BE2C (cell line): ENCODE measurements around the gene GJE1.

Experiments
- DNase-seq: peaks from one replicate; pipeline ENCODE4 v3.0.0-alpha.2; 2020
- H3K27me3 ChIP-seq: fragments of 250-450 bp; sonication (Bioruptor Pico); 2 replicates; pipeline ENCODE4 v1.5.1; 2020; ENCODE audit warnings: mild to moderate bottlenecking
- H3K36me3 ChIP-seq: fragments of 250-450 bp; sonication (Bioruptor Pico); 2 replicates; pipeline ENCODE4 v1.5.1; 2020; ENCODE audit warnings: mild to moderate bottlenecking
- H3K4me1 ChIP-seq: fragments of 250-450 bp; sonication (Bioruptor Pico); 2 replicates; pipeline ENCODE4 v1.5.1; 2020
- H3K4me3 ChIP-seq: 2 replicates; pipeline ENCODE4 v1.5.1; 2011; ENCODE audit warnings: low read depth, low read length
- H3K9me3 ChIP-seq: fragments of 250-450 bp; sonication (Bioruptor Pico); 2 replicates; pipeline ENCODE4 v1.5.1; 2020
- TF ChIP-seq, protein P1 (sequence below): IDR thresholded peaks from 2 replicates; pipeline ENCODE4 v1.5.1; 2012; ENCODE audit warnings: mild to moderate bottlenecking, low read depth, low read length

The GJE1 gene

DNA sequence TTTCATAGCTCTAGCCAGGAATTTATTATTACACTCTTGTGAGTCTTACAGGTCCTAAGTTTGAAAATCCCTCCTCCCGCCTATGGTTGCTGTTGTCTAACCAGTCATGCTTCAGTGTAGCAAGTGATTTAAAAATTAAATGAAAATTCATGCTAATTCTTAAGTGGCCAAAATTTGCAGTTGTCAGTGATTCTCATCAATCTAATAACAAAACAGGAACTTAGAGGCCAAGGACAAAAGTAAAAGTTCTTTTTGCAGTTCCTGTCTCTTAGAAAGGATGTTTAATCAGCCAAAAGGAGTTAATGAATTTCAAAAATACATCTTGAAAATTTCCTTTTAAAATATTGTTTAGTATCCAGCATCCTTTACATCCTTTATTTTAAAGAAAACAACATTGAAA is 50.6 kb downstream of the GJE1 start:
- TF ChIP-seq, protein P1, sequence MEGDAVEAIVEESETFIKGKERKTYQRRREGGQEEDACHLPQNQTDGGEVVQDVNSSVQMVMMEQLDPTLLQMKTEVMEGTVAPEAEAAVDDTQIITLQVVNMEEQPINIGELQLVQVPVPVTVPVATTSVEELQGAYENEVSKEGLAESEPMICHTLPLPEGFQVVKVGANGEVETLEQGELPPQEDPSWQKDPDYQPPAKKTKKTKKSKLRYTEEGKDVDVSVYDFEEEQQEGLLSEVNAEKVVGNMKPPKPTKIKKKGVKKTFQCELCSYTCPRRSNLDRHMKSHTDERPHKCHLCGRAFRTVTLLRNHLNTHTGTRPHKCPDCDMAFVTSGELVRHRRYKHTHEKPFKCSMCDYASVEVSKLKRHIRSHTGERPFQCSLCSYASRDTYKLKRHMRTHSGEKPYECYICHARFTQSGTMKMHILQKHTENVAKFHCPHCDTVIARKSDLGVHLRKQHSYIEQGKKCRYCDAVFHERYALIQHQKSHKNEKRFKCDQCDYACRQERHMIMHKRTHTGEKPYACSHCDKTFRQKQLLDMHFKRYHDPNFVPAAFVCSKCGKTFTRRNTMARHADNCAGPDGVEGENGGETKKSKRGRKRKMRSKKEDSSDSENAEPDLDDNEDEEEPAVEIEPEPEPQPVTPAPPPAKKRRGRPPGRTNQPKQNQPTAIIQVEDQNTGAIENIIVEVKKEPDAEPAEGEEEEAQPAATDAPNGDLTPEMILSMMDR = no peak
- no peak for DNase-seq
- Histone ChIP-seq H3K4me1 (no peaks in the 10 kb centered on the region), H3K27me3 (no peaks in the 10 kb centered on the region), H3K36me3 (no peaks in the 10 kb centered on the region), H3K9me3 (no peaks in the 10 kb centered on the region), H3K4me3 (no peak overlapping the region)

DNA sequence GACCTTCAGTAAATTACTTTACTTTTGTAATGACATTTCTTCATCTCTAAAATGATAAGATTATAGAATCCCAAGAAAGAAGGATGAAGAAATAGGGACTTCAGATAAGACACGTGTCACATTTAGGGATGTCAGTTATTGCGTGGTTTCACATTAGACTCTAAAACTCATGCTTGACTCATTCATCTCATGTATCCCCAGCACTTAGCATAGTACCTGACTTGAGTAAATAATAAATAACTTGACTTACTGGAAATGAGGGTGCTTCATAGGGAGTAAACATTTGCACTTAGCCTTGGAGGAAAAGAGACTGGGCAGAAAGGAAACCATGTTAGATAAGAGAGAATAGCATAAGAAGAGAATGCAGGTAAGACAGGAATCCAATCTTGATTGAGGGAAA is 51.6 kb downstream of the GJE1 start:
- TF ChIP-seq, protein P1 = no peak
- Histone ChIP-seq H3K36me3 (no peaks in the 10 kb centered on the region; the same call in 1 of the 2 replicates), H3K27me3 (no peaks in the 10 kb centered on the region), H3K9me3 (no peaks in the 10 kb centered on the region), H3K4me3 (no peak overlapping the region), H3K4me1 (no peaks in the 10 kb centered on the region)
- DNase-seq = no peak
